ENCODE data around the gene PEG3. TPM values are rescaled to one million over a fixed set of nuclear protein-coding genes. Genes with fewer than 3 reads are reported as not detected.

PEG3 gene
- total and polyA plus RNA-seq, 2 of the 13 experiments (the other 11 are each of a cell fraction or from before 2014, with no cell fraction given), result 217 to 394 TPM

- TF ChIP-seq ZNF687 (CRISPR knock-in tag; IDR thresholded peaks at IDR 0.05) (peak; percentile 93), LCORL (IDR thresholded peaks at IDR 0.05) (no peak), LCORL (CRISPR knock-in tag; IDR thresholded peaks at IDR 0.05) (peak; percentile 68), FOSL2 (CRISPR knock-in tag; IDR thresholded peaks at IDR 0.05) (peak; percentile 61), ZNF670 (CRISPR knock-in tag; IDR thresholded peaks at IDR 0.05; ENCODE audit: borderline replicate concordance) (no peak), NCOA2 (CRISPR knock-in tag; IDR thresholded peaks at IDR 0.05) (peak; percentile 91), ELF1 (CRISPR knock-in tag; IDR thresholded peaks at IDR 0.05) (no peak), NFE2L1 (CRISPR knock-in tag; IDR thresholded peaks at IDR 0.05; ENCODE audit: borderline replicate concordance) (no peak), ZNF121 (CRISPR knock-in tag; IDR thresholded peaks at IDR 0.05) (no peak), ESRRA (CRISPR knock-in tag; IDR thresholded peaks at IDR 0.05; ENCODE audit: low read depth) (peak; percentile 96), PITX1 (CRISPR knock-in tag; IDR thresholded peaks at IDR 0.05) (peak; percentile 96), CBFB (CRISPR knock-in tag; IDR thresholded peaks at IDR 0.05) (peak; percentile 53; the same call in 1 of the 2 replicates), SP140L (CRISPR knock-in tag; IDR thresholded peaks at IDR 0.05; ENCODE audit: borderline replicate concordance) (no peak), ZSCAN12 (CRISPR knock-in tag; IDR thresholded peaks at IDR 0.05) (no peak), ZNF232 (CRISPR knock-in tag; IDR thresholded peaks at IDR 0.05; ENCODE audit: borderline replicate concordance) (no peak), CHD2 (IDR thresholded peaks at IDR 0.05; ENCODE audit: low read depth, low read length) (no peak), SOX13 (IDR thresholded peaks at IDR 0.05) (0 out of 2 replicates have a peak, but pooled peaks have one; percentile 6), SOX13 (CRISPR knock-in tag; conservative IDR thresholded peaks at IDR 0.05 in 1 of 2, IDR thresholded peaks at IDR 0.05 in 1 of 2) (no peak; a peak in 2 of 4 replicates), ZMYM4 (CRISPR knock-in tag; IDR thresholded peaks at IDR 0.05) (peak; percentile 21; the same call in 1 of the 2 replicates), TAF15 (IDR thresholded peaks at IDR 0.05; ENCODE audit: low read depth, low read length, poor library complexity, severe bottlenecking) (no peak), SP4 (CRISPR knock-in tag; IDR thresholded peaks at IDR 0.05) (0 out of 2 replicates have a peak, but pooled peaks have one; percentile 28), ISL2 (CRISPR knock-in tag; IDR thresholded peaks at IDR 0.05) (peak; percentile 70), ONECUT2 (CRISPR knock-in tag; IDR thresholded peaks at IDR 0.05) (peak; percentile 89), CBX2 (IDR thresholded peaks at IDR 0.05; ENCODE audit: low read depth, low read length) (no peak), CBX2 (CRISPR knock-in tag; IDR thresholded peaks at IDR 0.05; ENCODE audit: low read depth) (no peak), NFKB2 (CRISPR knock-in tag; IDR thresholded peaks at IDR 0.05; ENCODE audit: borderline replicate concordance) (no peak), RARA (CRISPR knock-in tag; IDR thresholded peaks at IDR 0.05) (peak; percentile 64; the same call in 1 of the 2 replicates), ETS1 (CRISPR knock-in tag; IDR thresholded peaks at IDR 0.05) (no peak)
These were observed 44.9 kb upstream of the PEG3 start (continued) for GRCh38 chr19:56885173-56885985.

All from HepG2 (cell line).